NCI-H1694 treated with DMSO at 0.1 percent for 48 hours (cell line): ENCODE data around the gene XXYLT1.
"Not testable (repeated sequence)": the region's sequence is repeated elsewhere in the genome, so short reads cannot be mapped to it uniquely, and the experiment has no call there.

Experiments
- DNase-seq: peaks from one replicate; lab custom pipeline; 2025; lab: John Stamatoyannopoulos, UW

Gene XXYLT1

GRCh38 chr3:195096484-195097330 is 174.3 kb downstream of the XXYLT1 start:
- DNase-seq, result no peak

- no peak for DNase-seq
Observed at GRCh38 chr3:195096053-195096452, 174.9 kb downstream of the XXYLT1 start.

- DNase-seq, result no peak
Observed at GRCh38 chr3:195095704-195096036, 175.3 kb downstream of the XXYLT1 start.

- DNase-seq, result no peak
Observed at GRCh38 chr3:195095035-195095703, 175.8 kb downstream of the XXYLT1 start.

GRCh38 chr3:195094191-195094921 is 176.6 kb downstream of the XXYLT1 start:
- no peak for DNase-seq

- DNase-seq, result no peak
Observed at GRCh38 chr3:195093731-195094130, 177.2 kb downstream of the XXYLT1 start.

GRCh38 chr3:195087840-195088601 is 182.9 kb downstream of the XXYLT1 start:
- not testable (repeated sequence) for DNase-seq

- DNase-seq, result no peak
Observed at GRCh38 chr3:195087328-195087727, 183.6 kb downstream of the XXYLT1 start.

- no peak for DNase-seq
Observed at GRCh38 chr3:195086885-195087284, 184.1 kb downstream of the XXYLT1 start.

- DNase-seq, result no peak
Observed at GRCh38 chr3:195086341-195086740, 184.6 kb downstream of the XXYLT1 start.

- no peak for DNase-seq
Observed at GRCh38 chr3:195085356-195086130, 185.4 kb downstream of the XXYLT1 start.

GRCh38 chr3:195084746-195085145 is 186.2 kb downstream of the XXYLT1 start:
- DNase-seq, result no peak

GRCh38 chr3:195083659-195084058 is 187.3 kb downstream of the XXYLT1 start:
- DNase-seq, result no peak

- DNase-seq, result no peak
Observed at GRCh38 chr3:195082811-195083210, 188.1 kb downstream of the XXYLT1 start.

- DNase-seq, result no peak
Observed at GRCh38 chr3:195081242-195081963, 189.6 kb downstream of the XXYLT1 start.

- DNase-seq, result no peak
Observed at GRCh38 chr3:195080571-195081151, 190.3 kb downstream of the XXYLT1 start.

- peak; percentile 31 for DNase-seq
Observed at GRCh38 chr3:195080125-195080524, 190.8 kb downstream of the XXYLT1 start.

- DNase-seq, result no peak
Observed at GRCh38 chr3:195079636-195080035, 191.3 kb downstream of the XXYLT1 start.

GRCh38 chr3:195078891-195079440 is 192.0 kb downstream of the XXYLT1 start:
- peak; percentile 92 for DNase-seq
